ENCODE measurements around the gene CCDC92B.

- TF ChIP-seq CTCF (IDR thresholded peaks at IDR 0.05; ENCODE audit: low read depth, low read length, poor library complexity, severe bottlenecking): no peak
- no peak for TF ChIP-seq EZH2phosphoT487 (IDR thresholded peaks at IDR 0.05; ENCODE audit: borderline replicate concordance, low read length)
Measured at GRCh38 chr17:2710071-2710802, 39.2 kb downstream of the CCDC92B start.

Measured in DOHH2 (cell line).